CD4-positive, alpha-beta T cell treated with Interleukin-15 for 1 hour (primary cell): ENCODE measurements around the gene C2orf78.

Experiments used
- DNase-seq: peaks from one replicate; pipeline ENCODE4 v3.0.0-alpha.2; 2020

C2orf78 gene

GRCh38 chr2:73838889-73839534 lies 55.0 kb downstream of the C2orf78 start:
- DNase-seq = no peak

DNA sequence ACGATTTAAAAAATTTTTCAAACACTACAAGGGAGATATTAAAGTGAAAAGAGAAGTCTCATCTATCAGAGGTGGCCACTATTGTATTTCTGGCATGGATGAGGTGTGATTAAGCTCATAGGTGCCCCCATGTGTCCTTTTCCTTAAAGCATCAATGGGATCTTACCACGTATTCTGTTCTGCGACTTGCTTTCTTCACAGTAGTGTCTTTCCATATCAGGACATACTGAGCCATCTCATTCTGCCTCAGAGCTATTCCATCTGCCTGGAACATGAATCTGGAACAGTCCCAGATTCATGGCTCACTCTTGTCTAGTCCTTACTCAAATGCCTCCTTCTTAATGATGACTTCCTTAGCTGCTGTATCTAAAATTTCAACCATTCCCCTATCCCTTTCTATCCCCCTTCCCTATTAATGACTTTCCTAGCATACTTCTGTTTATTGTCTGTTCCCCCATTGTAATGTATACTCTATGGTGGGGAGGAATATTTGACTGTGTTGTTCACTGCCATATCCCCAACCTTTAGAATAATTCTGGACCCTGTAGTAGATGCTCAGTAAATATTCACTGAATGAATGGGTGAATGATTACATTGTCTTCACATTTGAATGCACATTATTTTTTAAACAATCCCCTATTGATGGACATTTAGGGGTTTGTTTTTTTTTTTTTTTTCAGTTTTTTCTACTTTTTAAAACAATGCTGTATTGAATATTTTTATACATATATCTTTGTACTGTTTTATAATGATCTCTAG lies 55.8 kb downstream of the C2orf78 start:
- no peak for DNase-seq

GRCh38 chr2:73841912-73842738 lies 58.1 kb downstream of the C2orf78 start:
- no peak for DNase-seq

DNA sequence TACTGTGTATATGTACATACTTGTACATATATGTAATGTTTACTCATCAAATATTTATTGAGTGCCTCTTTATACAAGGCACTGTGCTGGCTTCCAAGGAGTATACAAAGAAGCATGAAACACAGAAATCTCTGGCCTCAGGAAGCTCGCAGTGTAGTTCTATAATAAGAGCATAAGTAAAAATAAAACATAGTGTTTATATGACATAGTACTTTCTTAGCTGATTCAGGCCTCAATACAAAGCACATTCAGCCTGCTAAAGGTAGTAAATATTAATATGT lies 58.7 kb downstream of the C2orf78 start:
- DNase-seq = no peak

DNA sequence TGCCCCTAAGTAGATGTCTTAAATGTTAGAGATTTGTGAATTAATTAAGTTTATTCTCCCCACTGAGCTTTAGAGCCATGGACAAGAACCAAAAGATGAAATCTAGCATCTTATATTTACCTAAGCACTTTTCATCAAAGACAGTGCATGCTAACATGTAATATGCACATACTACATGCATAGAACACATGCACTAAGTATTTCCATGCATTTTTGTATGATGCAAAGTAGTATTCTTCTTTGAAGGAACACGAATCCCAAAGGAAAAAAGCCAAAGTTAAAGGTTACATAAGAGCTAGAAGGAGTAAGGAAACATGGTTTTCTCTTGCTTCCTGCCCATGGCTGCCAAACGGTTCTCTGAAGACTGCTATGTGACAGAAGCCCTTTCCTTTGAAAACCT lies 60.1 kb downstream of the C2orf78 start:
- DNase-seq = no peak

GRCh38 chr2:73850009-73850408 lies 66.0 kb downstream of the C2orf78 start:
- DNase-seq = no peak

GRCh38 chr2:73851274-73851673 lies 67.3 kb downstream of the C2orf78 start:
- no peak for DNase-seq

- DNase-seq = no peak
Measured at GRCh38 chr2:73852020-73852419, 68.0 kb downstream of the C2orf78 start.

DNA sequence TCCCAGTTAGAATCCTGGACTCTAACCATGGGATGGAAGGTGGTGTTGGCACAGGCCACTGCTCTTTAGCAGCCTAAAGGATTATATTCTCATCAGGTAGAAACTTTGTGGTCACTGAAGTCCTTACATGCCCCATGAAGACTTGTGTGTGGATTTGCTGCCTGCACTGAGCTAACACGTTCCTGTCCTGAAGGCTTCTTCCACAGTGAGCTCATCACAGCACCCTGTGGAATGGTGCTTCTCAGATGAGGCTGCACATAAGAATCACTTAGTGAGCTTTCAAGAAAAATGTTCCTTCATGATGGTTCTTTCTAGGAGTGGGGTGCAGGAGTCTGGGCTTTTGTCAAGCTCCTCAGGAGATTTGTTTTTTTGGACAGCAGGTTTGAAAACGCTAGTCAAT lies 71.5 kb downstream of the C2orf78 start:
- no peak for DNase-seq

- DNase-seq = no peak
Measured at GRCh38 chr2:73856214-73856613, 72.2 kb downstream of the C2orf78 start.

- no peak for DNase-seq
Measured at GRCh38 chr2:73859721-73860586, 76.0 kb downstream of the C2orf78 start.

DNA sequence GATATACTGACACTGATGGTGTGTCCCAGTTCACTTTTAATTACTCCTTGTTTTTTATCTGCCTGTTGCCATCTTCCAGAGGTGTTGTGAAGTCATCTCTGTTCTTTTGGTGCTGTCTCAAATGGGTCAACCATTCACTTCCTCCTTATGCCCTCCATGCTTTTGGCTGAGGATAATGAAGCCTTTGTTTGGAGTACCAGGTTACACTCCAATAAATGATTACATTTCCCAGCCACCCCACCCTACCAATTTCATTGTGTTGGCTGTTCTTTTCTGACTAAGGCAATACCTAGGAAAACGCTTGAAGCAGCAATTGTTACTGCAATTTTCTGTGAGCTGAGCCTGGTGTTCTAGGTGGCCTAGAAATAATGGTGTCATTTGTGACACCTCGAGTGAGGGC lies 79.0 kb downstream of the C2orf78 start:
- no peak for DNase-seq
